BLaER1 (cell line): ENCODE measurements around the gene RNASEH2B.

Experiments used
- H3K27ac ChIP-seq: shearing (Covaris generic); formaldehyde crosslinking; 2 replicates; pipeline ENCODE4 v1.8.1; 2022
- H3K27me3 ChIP-seq: shearing (Covaris generic); formaldehyde crosslinking; 2 replicates; pipeline ENCODE4 v1.8.1; 2022
- H3K36me3 ChIP-seq: shearing (Covaris generic); formaldehyde crosslinking; 2 replicates; pipeline ENCODE4 v1.8.1; 2022
- H3K4me1 ChIP-seq: shearing (Covaris generic); formaldehyde crosslinking; 2 replicates; pipeline ENCODE4 v1.8.1; 2022
- H3K4me2 ChIP-seq: shearing (Covaris generic); formaldehyde crosslinking; 2 replicates; pipeline ENCODE4 v1.8.1; 2022
- H3K4me3 ChIP-seq: shearing (Covaris generic); formaldehyde crosslinking; 2 replicates; pipeline ENCODE4 v1.8.1; 2022
- H3K9ac ChIP-seq: shearing (Covaris generic); formaldehyde crosslinking; 2 replicates; pipeline ENCODE4 v1.8.1; 2022
- H3K9me3 ChIP-seq: shearing (Covaris generic); formaldehyde crosslinking; 2 replicates; pipeline ENCODE4 v1.8.1; 2022
- H4K20me1 ChIP-seq: shearing (Covaris generic); formaldehyde crosslinking; 2 replicates; pipeline ENCODE4 v1.8.1; 2022
- Cebpa-rat ChIP-seq: shearing (Covaris generic); IDR thresholded peaks from 2 replicates; pipeline ENCODE4 v1.8.1; 2022

The RNASEH2B gene

GRCh38 chr13:50990065-50990817 is 80.7 kb downstream of the RNASEH2B start:
- Histone ChIP-seq H3K27ac (peak overlapping the region; percentile 90), H3K9ac (peak overlapping the region; percentile 75), H3K4me2 (peak overlapping the region; percentile 88), H3K36me3 (no peaks in the 10 kb centered on the region), H3K9me3 (no peaks in the 10 kb centered on the region), H3K4me3 (peak overlapping the region; percentile 48), H3K4me1 (peaks cover 68% of the 10 kb centered on the region), H3K27me3 (no peaks in the 10 kb centered on the region), H4K20me1 (no peaks in the 10 kb centered on the region)
- no peak for TF ChIP-seq Cebpa-rat

- Histone ChIP-seq H3K27me3 (no peaks in the 10 kb centered on the region), H3K4me1 (peaks cover 76% of the 10 kb centered on the region), H3K9me3 (no peaks in the 10 kb centered on the region), H4K20me1 (no peaks in the 10 kb centered on the region), H3K4me2 (peak overlapping the region; percentile 88), H3K36me3 (no peaks in the 10 kb centered on the region), H3K9ac (peak overlapping the region; percentile 75), H3K4me3 (peak overlapping the region; percentile 48), H3K27ac (peak overlapping the region; percentile 90)
- no peak for TF ChIP-seq Cebpa-rat
Observed at GRCh38 chr13:50990818-50991506, 81.4 kb downstream of the RNASEH2B start.

- Histone ChIP-seq H3K4me3 (peak overlapping the region; percentile 48; the same call in 1 of the 2 replicates), H3K9me3 (no peaks in the 10 kb centered on the region), H3K4me2 (peak overlapping the region; percentile 88), H3K9ac (peak overlapping the region; percentile 75), H3K4me1 (peaks cover 76% of the 10 kb centered on the region), H3K27ac (peak overlapping the region; percentile 90), H4K20me1 (no peaks in the 10 kb centered on the region), H3K36me3 (no peaks in the 10 kb centered on the region), H3K27me3 (no peaks in the 10 kb centered on the region)
- TF ChIP-seq Cebpa-rat = no peak
Observed at GRCh38 chr13:50991579-50992521, 82.3 kb downstream of the RNASEH2B start.

DNA sequence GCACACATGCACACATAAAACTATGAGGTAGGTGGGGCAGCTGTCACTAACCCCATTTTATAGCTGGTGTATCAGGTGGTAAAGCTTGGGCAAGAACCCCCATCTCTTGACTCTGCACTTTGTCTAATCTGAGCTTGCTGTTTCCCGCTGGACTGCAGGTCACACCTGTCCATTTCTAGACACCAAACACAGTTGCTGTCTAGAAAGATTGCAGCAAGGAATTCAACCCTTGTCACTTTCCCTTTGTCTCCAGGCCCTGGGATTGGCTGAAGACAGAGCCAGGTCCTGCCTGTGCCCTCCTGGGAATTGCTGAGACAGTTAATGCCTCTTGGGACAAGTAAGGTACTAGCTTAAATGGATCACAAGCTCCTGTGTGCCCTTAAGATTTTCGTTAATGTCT is 83.8 kb downstream of the RNASEH2B start:
- TF ChIP-seq Cebpa-rat = no peak

DNA sequence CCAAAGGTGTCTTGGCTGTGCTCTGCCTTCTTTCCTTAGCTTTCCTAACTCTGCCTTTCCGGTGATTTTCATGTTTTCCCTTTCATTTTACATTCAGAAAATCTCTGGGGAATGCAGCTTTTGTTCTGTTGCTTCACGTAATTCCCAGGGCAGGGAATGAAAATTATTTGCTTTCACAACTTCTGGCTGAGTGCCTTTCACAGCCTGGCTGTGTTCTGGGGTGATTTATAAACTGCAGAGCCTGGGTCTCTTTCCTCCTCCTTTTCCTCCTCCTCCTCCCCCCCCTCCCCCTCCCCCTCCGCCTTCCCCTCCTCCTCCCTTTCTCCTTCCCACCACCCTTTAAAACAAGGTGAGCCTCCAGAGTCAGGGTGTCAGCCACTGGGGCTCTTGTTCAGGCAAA is 84.3 kb downstream of the RNASEH2B start:
- Histone ChIP-seq H3K4me1 (peaks cover 70% of the 10 kb centered on the region), H3K36me3 (no peaks in the 10 kb centered on the region), H4K20me1 (no peaks in the 10 kb centered on the region), H3K4me2 (peak overlapping the region; percentile 88), H3K27me3 (no peaks in the 10 kb centered on the region), H3K9me3 (no peaks in the 10 kb centered on the region; the same call in 1 of the 2 replicates), H3K4me3 (no peak overlapping the region), H3K27ac (peak overlapping the region; percentile 90), H3K9ac (peak overlapping the region; percentile 25; the same call in 1 of the 2 replicates)
- no peak for TF ChIP-seq Cebpa-rat

More for the DNA sequence above, 83.8 kb downstream of the RNASEH2B start:
- Histone ChIP-seq H3K27ac (peak overlapping the region; percentile 90), H3K4me1 (peaks cover 76% of the 10 kb centered on the region), H3K36me3 (no peaks in the 10 kb centered on the region), H3K4me3 (no peak overlapping the region; the same call in 1 of the 2 replicates), H3K9ac (peak overlapping the region; percentile 25; the same call in 1 of the 2 replicates), H3K27me3 (no peaks in the 10 kb centered on the region), H3K4me2 (peak overlapping the region; percentile 88), H3K9me3 (no peaks in the 10 kb centered on the region), H4K20me1 (no peaks in the 10 kb centered on the region)

- Histone ChIP-seq H3K27ac (peak overlapping the region; percentile 5; the same call in 1 of the 2 replicates), H3K27me3 (no peaks in the 10 kb centered on the region), H3K4me2 (peak overlapping the region; percentile 25), H3K9ac (no peak overlapping the region), H4K20me1 (no peaks in the 10 kb centered on the region), H3K9me3 (no peaks in the 10 kb centered on the region; the same call in 1 of the 2 replicates), H3K36me3 (no peaks in the 10 kb centered on the region), H3K4me1 (peaks cover 66% of the 10 kb centered on the region), H3K4me3 (no peak overlapping the region)
- TF ChIP-seq Cebpa-rat = no peak
Observed at GRCh38 chr13:50994651-50995050, 85.1 kb downstream of the RNASEH2B start.

GRCh38 chr13:50995854-50996253 is 86.3 kb downstream of the RNASEH2B start:
- no peaks in the 10 kb centered on the region for H3K27me3 ChIP-seq
- TF ChIP-seq Cebpa-rat = no peak
- no peaks in the 10 kb centered on the region for H3K36me3 ChIP-seq
- no peaks in the 10 kb centered on the region; the same call in 1 of the 2 replicates for H3K9me3 ChIP-seq
- H3K4me1 ChIP-seq = peaks cover 63% of the 10 kb centered on the region
- no peak overlapping the region for H3K4me2 ChIP-seq
- no peaks in the 10 kb centered on the region for H4K20me1 ChIP-seq
- H3K27ac ChIP-seq = no peak overlapping the region
- H3K4me3 ChIP-seq = no peak overlapping the region
- no peak overlapping the region for H3K9ac ChIP-seq

- Histone ChIP-seq H3K36me3 (no peaks in the 10 kb centered on the region), H3K27ac (no peak overlapping the region), H3K4me3 (no peak overlapping the region), H3K27me3 (no peaks in the 10 kb centered on the region), H3K4me2 (no peak overlapping the region), H3K4me1 (peaks cover 39% of the 10 kb centered on the region), H3K9me3 (no peaks in the 10 kb centered on the region; the same call in 1 of the 2 replicates), H4K20me1 (no peaks in the 10 kb centered on the region), H3K9ac (no peak overlapping the region)
- no peak for TF ChIP-seq Cebpa-rat
Observed at GRCh38 chr13:50998326-50998725, 88.7 kb downstream of the RNASEH2B start.

- no peaks in the 10 kb centered on the region for H4K20me1 ChIP-seq
- no peaks in the 10 kb centered on the region; the same call in 1 of the 2 replicates for H3K9me3 ChIP-seq
- H3K27ac ChIP-seq = no peak overlapping the region; the same call in 1 of the 2 replicates
- peak overlapping the region; percentile 57 for H3K4me2 ChIP-seq
- H3K27me3 ChIP-seq = no peaks in the 10 kb centered on the region
- no peak overlapping the region for H3K9ac ChIP-seq
- H3K4me1 ChIP-seq = peaks cover 28% of the 10 kb centered on the region
- TF ChIP-seq Cebpa-rat = no peak
- H3K4me3 ChIP-seq = no peak overlapping the region
- no peaks in the 10 kb centered on the region for H3K36me3 ChIP-seq
Observed at GRCh38 chr13:50999641-51000040, 90.0 kb downstream of the RNASEH2B start.
